GM13976 (cell line): ENCODE data around the gene CEP135.

ENCODE experiments used
- DNase-seq: peaks from one replicate; pipeline ENCODE4 v3.0.0; 2012; ENCODE audit warnings: low spot score
- CTCF ChIP-seq: IDR thresholded peaks from 2 replicates; pipeline ENCODE4 v1.5.1; 2012; ENCODE audit warnings: borderline replicate concordance, mild to moderate bottlenecking; ENCODE audit not compliant: insufficient read depth; ENCODE audit errors: extremely low read depth, missing control alignments, control extremely low read depth
- in situ Hi-C: fragments of 300-500 bp; cut with MboI; formaldehyde crosslinking; loops from one replicate; pipeline ENCODE4 v1.12.0; 2022; ENCODE audit warnings: low sequenced_read_pairs, mixed read lengths, inconsistent platforms; ENCODE audit not compliant: unreplicated experiment

The CEP135 gene

GRCh38 chr4:55948726-55949481 is at the start of gene CEP135:
TSS of gene CEP135 (plus strand) at chr4:55948945. CDS start at chr4:55952131, 3,186 bp downstream.
- TF ChIP-seq CTCF = peak; percentile 95
- DNase-seq = peak; percentile 91
- in situ Hi-C loops = no loop called here

- no peak for DNase-seq
- in situ Hi-C loops = no loop called here
- no peak for TF ChIP-seq CTCF
These were observed 46.1 kb upstream of the CEP135 start for GRCh38 chr4:55902677-55903076.

- no peak for DNase-seq
- in situ Hi-C loops = no loop called here
- TF ChIP-seq CTCF = no peak
These were observed 45.2 kb upstream of the CEP135 start for GRCh38 chr4:55903577-55903976.

GRCh38 chr4:55904576-55904975 is 44.2 kb upstream of the CEP135 start:
- DNase-seq = no peak
- no peak for TF ChIP-seq CTCF
- in situ Hi-C loops = no loop called here

GRCh38 chr4:55906323-55906722 is 42.4 kb upstream of the CEP135 start:
- no peak for DNase-seq
- no peak for TF ChIP-seq CTCF
- in situ Hi-C loops = no loop called here

GRCh38 chr4:55906989-55907388 is 41.8 kb upstream of the CEP135 start:
- TF ChIP-seq CTCF = no peak
- in situ Hi-C loops = no loop called here
- no peak for DNase-seq
